Heart left ventricle (tissue), 16 donors: ENCODE measurements around the gene FCSK. TPM values are rescaled to one million over a fixed set of nuclear protein-coding genes. Genes with fewer than 3 reads are reported as not detected.

ENCODE experiments used
- ATAC-seq, 4 donors: fragments of 200-7000 bp; cut with Tn5 transposase; one replicate each; pipeline ENCODE4 v1.9.1; 2020 to 2022; ENCODE audit warnings: moderate library complexity in 4 of 4, mild to moderate bottlenecking in 3 of 4, moderate number of reproducible peaks in 1 of 4
- DNase-seq, 5 donors: peaks; one replicate each; pipeline ENCODE4 v3.0.0-alpha.2; 2020
- H3K27ac ChIP-seq, 12 donors: fragments of 200-600 bp; sonication (generic) in 4 of 12; one replicate each; pipeline versions ENCODE4 v1.5.0 to v1.8.0; 2016 to 2022; ENCODE audit warnings: mild to moderate bottlenecking in 2 of 12
- H3K27me3 ChIP-seq, 9 donors: fragments of 200-600 bp; sonication (generic) in 2 of 9; one replicate each; pipeline versions ENCODE4 v1.5.1 to v1.8.0; 2016 to 2022; ENCODE audit warnings: mild to moderate bottlenecking in 3 of 9
- H3K36me3 ChIP-seq, 9 donors: fragments of 200-600 bp; sonication (generic) in 2 of 9; one replicate each; pipeline versions ENCODE4 v1.5.0 to v1.8.0; 2018 to 2022; ENCODE audit warnings: mild to moderate bottlenecking in 2 of 9
- H3K4me1 ChIP-seq, 12 donors: fragments of 200-600 bp; sonication (generic) in 4 of 12; one replicate each; pipeline versions ENCODE4 v1.5.0 to v1.8.0; 2016 to 2022; ENCODE audit warnings: mild to moderate bottlenecking in 3 of 12
- H3K4me3 ChIP-seq, 12 donors: fragments of 200-600 bp; sonication (generic) in 4 of 12; one replicate each; pipeline versions ENCODE4 v1.5.0 to v1.8.0; 2017 to 2022; ENCODE audit warnings: mild to moderate bottlenecking in 9 of 12, moderate library complexity in 4 of 12
- H3K9me3 ChIP-seq, 12 donors: fragments of 200-600 bp; sonication (generic) in 4 of 12; one replicate each; pipeline versions ENCODE4 v1.5.0 to v1.8.0; 2016 to 2022; ENCODE audit warnings: mild to moderate bottlenecking in 1 of 12
- CTCF ChIP-seq, 12 donors: fragments of 200-600 bp; sonication (generic) in 4 of 12; IDR thresholded peaks; one replicate each; pipeline versions ENCODE4 v1.5.0 to v1.8.0; 2018 to 2022; ENCODE audit warnings: antibody characterized with exemption in 12 of 12, mild to moderate bottlenecking in 5 of 12
- POLR2A ChIP-seq, 2 donors: fragments of 450-650 bp; IDR thresholded peaks; one replicate each; pipeline ENCODE4 v1.6.1; 2017; ENCODE audit warnings: antibody characterized with exemption in 2 of 2, mild to moderate bottlenecking in 2 of 2, moderate library complexity in 2 of 2
- WGBS, 4 donors: extraction: QIAGEN DNeasy Blood & Tissue Kit in 2 of 4; methylation state at CpG; one replicate each; pipeline versions ENCODE4 v1.1.5 to v1.1.7; 2013 to 2018; 5-methylcytosine and 5-hydroxymethylcytosine counted together
- intact Hi-C, 10 donors: fragments of 100-400 bp; cut with DNase I; formaldehyde crosslinking; loops; one replicate each; pipeline versions ENCODE4 v1.11.1 to v1.14.2; 2022
- polyA plus RNA-seq, 2 donors: library from polyadenylated mRNA; stranded (reverse); fragments of 200-250 nt; gene quantifications; one replicate each; pipeline ENCODE4 v1.2.3, GENCODE V29; 2013
- total RNA-seq, 9 donors: library from RNA; depleted of rRNA in 2 of 9; stranded (reverse); fragments of >200 nt in 2 of 9; fragmentation: NEBNext Ultra II Directional in 3 of 9; extraction: Animal tissue kit (Norgen Biotek cat#: 25700) in 3 of 9; gene quantifications; one replicate each; pipeline versions ENCODE4 v1.1.0 to v1.2.4, GENCODE V29; 2016 to 2023
- donor health status: ischemic (EF 13 %, LVEDD 7.1; RV severe dilation, severe dysfunction).
- donor health status: healthy with polysubstance abuse.
- donor health status: DM: no; HTN: yes; CAD: no.
- donor health status: DM: no; HTN: no; CAD: no.
- donor health status: ischemic (EF 25% LVEDD 6.9; RV normal size, moderate dysfunction).
- donor health status: ischemic (EF 25% LVEDD 5.7; RV mildly dilated, moderate dysfunction).
- donor health status: healthy.
- donor health status: DM: yes; HTN: yes; CAD: no.
- donor health status: ischemic (EF 35%, LVEDD 5.7; RV mildly dilated, moderate dysfunction).
- donor health status: nonischemic (EF 11% LVEDD 7.7; RV severe dilation, severe dysfunction).
- donor health status: DM: yes; HTN: yes; CAD: no.
- donor health status: PGD.
- donor health status: ischemic (EF 29% LVEDD 5.4; RV normal size, mild dysfunction).
- donor health status: nonischemic (EF 23%, LVEDD 6.1; RV moderate dilation, normal function).

Gene FCSK
- total and polyA plus RNA-seq, 11 donors = 5.9 to 17.3 (median 8.2) TPM

- Histone ChIP-seq H3K36me3 (peaks cover 0 to 59% (median 53%) of the 10 kb centered on the region in 9 donors), H3K27ac (no peak overlapping the region), H3K4me3 (peak overlapping the region in 1 of 12 donors; percentile 90), H3K27me3 (no peaks in the 10 kb centered on the region), H3K9me3 (no peaks in the 10 kb centered on the region), H3K4me1 (peaks cover 7 to 63% (median 44%) of the 10 kb centered on the region in 12 donors)
- intact Hi-C loops = loop anchor here in 7 of 10 donors (5.0 to 10.0 kb wide), 4 partner anchors 46 to 248 kb away; no protein-coding TSS in a partner anchor
- DNase-seq (no peak), ATAC-seq (no peak)
- TF ChIP-seq POLR2A (IDR thresholded peaks at IDR 0.05) (no peak), CTCF (IDR thresholded peaks at IDR 0.05) (no peak)
- 74 to 89% (median 81%) methylated on average over 6 of the region's 6 CpGs for WGBS, 4 donors
These were observed 72.0 kb downstream of the FCSK start for GRCh38 chr16:70526403-70526802.

- intact Hi-C loops = loop anchor here in 7 of 10 donors (5.0 to 10.0 kb wide), 4 partner anchors 45 to 247 kb away; no protein-coding TSS in a partner anchor
- H3K36me3 ChIP-seq = peaks cover 0 to 69% (median 64%) of the 10 kb centered on the region in 9 donors
- H3K27ac ChIP-seq = no peak overlapping the region
- H3K9me3 ChIP-seq = no peaks in the 10 kb centered on the region
- ATAC-seq = no peak
- no peaks in the 10 kb centered on the region for H3K27me3 ChIP-seq
- H3K4me3 ChIP-seq = peak overlapping the region in 1 of 12 donors; percentile 2
- DNase-seq = no peak
- 72 to 80% (median 74%) methylated on average over 8 of the region's 8 CpGs for WGBS, 4 donors
- TF ChIP-seq CTCF (IDR thresholded peaks at IDR 0.05) = no peak
- no peak for TF ChIP-seq POLR2A (IDR thresholded peaks at IDR 0.05)
- peaks cover 4 to 57% (median 39%) of the 10 kb centered on the region in 12 donors for H3K4me1 ChIP-seq
These were observed 73.1 kb downstream of the FCSK start for GRCh38 chr16:70527315-70527996.

GRCh38 chr16:70529051-70529777, 74.8 kb downstream of the FCSK start:
- Histone ChIP-seq H3K9me3 (no peaks in the 10 kb centered on the region), H3K4me1 (peaks cover 3 to 52% (median 35%) of the 10 kb centered on the region in 12 donors), H3K4me3 (no peak overlapping the region), H3K27me3 (no peaks in the 10 kb centered on the region), H3K36me3 (peaks cover 0 to 87% (median 81%) of the 10 kb centered on the region in 9 donors), H3K27ac (no peak overlapping the region)
- TF ChIP-seq CTCF (IDR thresholded peaks at IDR 0.05) = peak; percentile 35 to 71 (median 53)
- no peak for TF ChIP-seq POLR2A (IDR thresholded peaks at IDR 0.05)
- DNase-seq (no peak), ATAC-seq (no peak)
- intact Hi-C loops = loop anchor here in 8 of 10 donors (1.0 to 10.0 kb wide), 7 partner anchors 43 to 246 kb away; no protein-coding TSS in a partner anchor
- WGBS, 4 donors = 56 to 70% (median 60%) methylated on average over 8 of the region's 8 CpGs

Other genes with a start within 250 kb of the FCSK start
- gene EXOSC6, start 202.7 kb upstream of the FCSK start, total RNA-seq = 10 to 100 TPM; 10.5 to 19.2 (median 15.4) TPM
- gene EXOSC6, start 202.7 kb upstream of the FCSK start, polyA plus RNA-seq = 10 to 100 TPM in 1 of 2 donors, 1 to 10 TPM in 1; 7.1 to 12.0 TPM
- gene AARS1, start 165.1 kb upstream of the FCSK start, total RNA-seq = 10 to 100 TPM; 53.1 to 96.2 (median 63.2) TPM
- gene AARS1, start 165.1 kb upstream of the FCSK start, polyA plus RNA-seq = 10 to 100 TPM; 23.9 to 82.0 TPM
- 10 to 100 TPM; 16.9 to 34.2 (median 20.9) TPM for gene DDX19B, start 155.4 kb upstream of the FCSK start, total RNA-seq
- gene DDX19B, start 155.4 kb upstream of the FCSK start, polyA plus RNA-seq = 10 to 100 TPM; 13.0 to 18.1 TPM
- 10 to 100 TPM; 19.9 to 32.0 (median 25.8) TPM for gene DDX19A, start 107.7 kb upstream of the FCSK start, total RNA-seq
- 10 to 100 TPM; 13.7 to 30.2 TPM for gene DDX19A, start 107.7 kb upstream of the FCSK start, polyA plus RNA-seq
- gene ST3GAL2, start 15.5 kb upstream of the FCSK start, total RNA-seq = 10 to 100 TPM; 16.7 to 44.6 (median 20.1) TPM
- gene ST3GAL2, start 15.5 kb upstream of the FCSK start, polyA plus RNA-seq = 10 to 100 TPM in 1 of 2 donors, 1 to 10 TPM in 1; 8.4 to 23.7 TPM
- gene COG4, start 69.0 kb downstream of the FCSK start, total RNA-seq = 10 to 100 TPM; 30.7 to 45.7 (median 41.7) TPM
- 10 to 100 TPM; 31.8 to 35.1 TPM for gene COG4, start 69.0 kb downstream of the FCSK start, polyA plus RNA-seq
- gene SF3B3, start 69.2 kb downstream of the FCSK start, total RNA-seq = 100 to 1,000 TPM in 8 of 9 donors, 10 to 100 TPM in 1; 83.9 to 198 (median 158) TPM
- gene SF3B3, start 69.2 kb downstream of the FCSK start, polyA plus RNA-seq = 10 to 100 TPM; 50.3 to 69.7 TPM
- 1 to 10 TPM in 8 of 9 donors, under 1 TPM in 1; 0.49 to 6.5 (median 2.7) TPM for gene IL34, start 192.0 kb downstream of the FCSK start, total RNA-seq
- gene IL34, start 192.0 kb downstream of the FCSK start, polyA plus RNA-seq = 1 to 10 TPM in 1 of 2 donors, under 1 TPM in 1; 0.82 to 2.3 TPM
- gene MTSS2, start 231.5 kb downstream of the FCSK start, total RNA-seq = 10 to 100 TPM; 51.9 to 90.9 (median 72.2) TPM
- gene MTSS2, start 231.5 kb downstream of the FCSK start, polyA plus RNA-seq = 10 to 100 TPM; 58.8 to 97.1 TPM